Activated gamma-delta T cell treated with anti-CD3 and anti-CD28 coated beads, Interleukin-2, amount 50 U/mL, for 16 hours (primary cell): ENCODE measurements around the gene ATXN1L.
"Not testable (repeated sequence)": the region's sequence is repeated elsewhere in the genome, so short reads cannot be mapped to it uniquely, and the experiment has no call there.

Experiments
- DNase-seq: peaks from one replicate; pipeline ENCODE4 v3.0.0-alpha.2; 2020; ENCODE audit warnings: low read depth

The ATXN1L gene

DNA sequence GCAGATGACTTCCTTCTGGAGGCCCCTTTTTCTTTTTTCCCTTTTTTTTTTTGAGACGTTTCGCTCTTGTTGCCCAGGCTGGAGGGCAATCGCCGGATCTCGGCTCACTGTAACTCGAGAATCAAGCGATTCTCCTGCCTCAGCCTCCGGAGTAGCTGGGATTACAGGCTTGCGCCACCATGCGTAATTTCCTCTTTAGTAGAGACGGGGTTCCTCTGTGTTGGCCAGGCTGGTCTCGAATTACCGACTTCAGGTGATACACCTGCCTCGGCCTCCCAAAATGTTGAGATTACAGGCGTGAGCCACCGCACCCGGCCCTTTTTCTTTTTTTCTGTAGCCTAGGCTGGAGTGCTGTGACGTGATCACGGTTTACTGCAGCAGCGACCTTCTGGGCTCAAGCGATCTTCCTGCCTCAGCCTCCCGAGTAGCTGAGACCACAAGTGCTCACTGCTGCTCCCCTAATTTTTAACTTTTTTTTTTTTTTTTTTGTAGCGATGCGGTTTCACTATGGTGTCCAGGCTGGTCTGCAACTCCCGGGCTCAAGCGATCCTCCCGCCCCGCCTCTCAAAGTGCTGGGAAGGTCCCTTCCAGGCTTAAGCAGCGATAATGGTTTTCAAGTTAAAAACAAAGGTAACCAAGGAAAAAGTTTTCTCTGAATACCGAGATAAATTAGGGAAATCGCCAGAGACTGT, 48.6 kb downstream of the ATXN1L start:
- DNase-seq, result no peak

GRCh38 chr16:71894921-71895678, 49.3 kb downstream of the ATXN1L start, which contains the start of gene IST1:
IST1 (plus strand) TSS chr16:71895531; CDS start chr16:71915641, 20,110 bp downstream.
- DNase-seq, result peak; percentile 96

GRCh38 chr16:71895679-71896365, 50.0 kb downstream of the ATXN1L start:
- DNase-seq, result no peak

DNA sequence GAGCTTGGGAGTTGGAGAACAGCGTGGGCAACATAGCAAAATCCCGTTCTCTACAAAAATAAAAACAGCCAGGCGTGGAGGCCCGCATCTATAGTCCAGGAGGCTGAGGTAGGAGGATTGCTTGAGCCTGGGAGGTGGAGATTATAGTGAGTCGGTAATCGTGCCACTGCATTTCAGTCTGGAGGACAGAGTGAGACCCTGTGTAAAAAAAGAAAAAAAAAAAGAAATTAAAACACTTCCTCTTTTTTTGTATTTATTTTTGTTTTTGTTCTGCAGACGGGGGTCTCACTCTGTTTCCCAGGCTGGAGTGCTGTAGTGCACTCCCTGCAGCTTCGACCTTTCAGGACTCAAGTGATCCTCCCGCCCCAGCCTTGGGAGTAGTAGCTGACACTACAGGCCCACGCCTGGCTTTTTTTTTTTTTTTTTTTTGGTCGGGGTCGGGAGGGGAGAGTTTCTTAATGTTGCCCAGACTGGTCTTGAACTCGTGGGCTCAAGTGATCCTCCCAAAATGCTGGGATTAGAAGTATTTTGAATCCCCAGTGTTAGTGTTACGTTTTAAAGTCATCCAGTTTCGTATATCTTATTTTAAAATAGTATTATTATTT, 51.1 kb downstream of the ATXN1L start:
- DNase-seq, result no peak

GRCh38 chr16:71899171-71899570, 53.4 kb downstream of the ATXN1L start:
- DNase-seq, result no peak

DNA sequence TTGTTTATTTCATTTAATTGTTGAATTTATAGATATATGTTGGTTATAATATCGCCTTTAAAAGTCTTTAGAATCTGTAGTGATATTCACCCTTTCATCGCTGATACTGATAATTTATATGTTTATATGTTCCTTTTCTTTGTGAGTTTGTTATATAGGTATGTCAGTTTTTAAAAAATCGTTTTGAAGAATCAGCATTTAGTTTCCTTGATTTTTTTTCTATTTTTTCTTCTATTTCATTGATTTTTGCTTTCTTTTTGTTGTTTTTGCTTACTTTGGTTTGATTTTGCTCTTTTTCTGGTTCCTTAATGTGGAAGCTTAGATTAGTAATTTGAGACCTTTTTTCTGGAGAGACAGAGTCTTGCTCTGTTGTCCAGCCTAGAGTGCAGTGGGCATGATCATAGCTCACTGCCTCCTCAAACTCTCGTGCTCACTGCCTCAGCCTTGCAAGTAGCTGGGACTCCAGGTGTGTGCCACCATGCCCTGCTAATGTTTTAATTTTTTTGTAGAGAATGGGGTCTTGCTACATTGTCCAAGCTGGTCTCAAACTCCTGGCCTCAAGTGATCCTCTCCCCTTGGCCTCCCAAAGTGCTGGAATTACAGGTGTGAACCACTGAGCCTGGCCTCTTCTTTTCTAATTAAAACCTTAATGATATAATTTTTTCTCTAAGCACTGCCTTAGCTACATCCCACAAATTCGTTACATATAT, 57.0 kb downstream of the ATXN1L start:
- no peak for DNase-seq

GRCh38 chr16:71903608-71904007, 57.8 kb downstream of the ATXN1L start:
- no peak for DNase-seq

GRCh38 chr16:71904239-71904638, 58.5 kb downstream of the ATXN1L start:
- no peak for DNase-seq

DNA sequence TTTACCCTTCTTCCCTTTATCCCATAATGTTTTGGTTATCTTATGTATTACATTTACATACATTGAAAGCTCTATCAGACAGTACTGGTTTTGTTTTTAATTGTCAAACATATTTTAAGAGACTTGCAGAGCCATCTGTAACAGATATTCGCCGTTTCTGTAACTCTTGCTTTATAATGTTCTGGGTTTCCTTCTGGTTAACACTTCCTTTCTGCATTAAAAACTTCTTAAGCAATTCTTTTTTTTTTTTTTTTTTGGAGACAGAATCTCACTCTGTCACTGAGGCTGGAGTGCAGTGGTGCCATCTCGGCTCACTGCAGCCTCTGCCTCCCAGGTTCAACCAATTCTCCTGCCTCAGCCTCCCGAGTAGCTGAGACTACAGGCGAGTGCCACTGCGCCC, 60.0 kb downstream of the ATXN1L start:
- not testable (repeated sequence) for DNase-seq
